Suprapubic skin (tissue), 4 donors: ENCODE data around the gene SLC26A8. TPM values are rescaled to one million over a fixed set of nuclear protein-coding genes. Genes with fewer than 3 reads are reported as not detected.

Source experiments
- DNase-seq, 2 donors: peaks; one replicate each; pipeline ENCODE4 v3.0.0-alpha.2; 2019; ENCODE audit warnings: low spot score in 2 of 2
- H3K27ac ChIP-seq: fragments of 200-600 bp; sonication (generic); one replicate; pipeline ENCODE4 v1.5.1; 2019
- H3K27me3 ChIP-seq: fragments of 200-600 bp; sonication (generic); one replicate; pipeline ENCODE4 v1.5.1; 2019
- H3K36me3 ChIP-seq: fragments of 200-600 bp; sonication (generic); one replicate; pipeline ENCODE4 v1.5.1; 2019
- H3K4me1 ChIP-seq: fragments of 200-600 bp; sonication (generic); one replicate; pipeline ENCODE4 v1.5.1; 2019
- H3K4me3 ChIP-seq: fragments of 200-600 bp; sonication (generic); one replicate; pipeline ENCODE4 v1.5.1; 2019; ENCODE audit warnings: mild to moderate bottlenecking
- H3K9me3 ChIP-seq: fragments of 200-600 bp; sonication (generic); one replicate; pipeline ENCODE4 v1.5.1; 2019
- EP300 ChIP-seq: sonication (generic); formaldehyde crosslinking; IDR thresholded peaks from one replicate; pipeline ENCODE4 v1.6.1; 2017; ENCODE audit warnings: antibody characterized with exemption
- POLR2A ChIP-seq, 2 donors: fragments of 450-650 bp; IDR thresholded peaks; one replicate each; pipeline ENCODE4 v1.6.1; 2017; ENCODE audit warnings: antibody characterized with exemption in 2 of 2, mild to moderate bottlenecking in 2 of 2, moderate library complexity in 2 of 2
- POLR2AphosphoS5 ChIP-seq, 3 donors: sonication (generic); formaldehyde crosslinking; IDR thresholded peaks; one replicate each; pipeline ENCODE4 v1.6.1; 2017; ENCODE audit warnings: antibody characterized with exemption in 3 of 3
- WGBS: methylation state at CpG from one replicate; pipeline ENCODE4 v1.1.5; 2018; 5-methylcytosine and 5-hydroxymethylcytosine counted together
- total RNA-seq, 4 donors: library from RNA; depleted of rRNA; stranded (reverse); fragments of >200 nt; gene quantifications; one replicate each; pipeline ENCODE4 v1.1.0, GENCODE V29; 2016
- TF ChIP-seq, protein P1 (sequence below), 2 donors: fragments of 200-600 bp in 1 of 2; fragments of 450-650 bp in 1 of 2; sonication (generic) in 1 of 2; IDR thresholded peaks; one replicate each; pipeline ENCODE4 v1.5.1; 2016 to 2019; ENCODE audit warnings: antibody characterized with exemption in 2 of 2, mild to moderate bottlenecking in 1 of 2, moderate library complexity in 1 of 2

The SLC26A8 gene
- total RNA-seq, 4 donors from 2014 or later, result not detected

DNA sequence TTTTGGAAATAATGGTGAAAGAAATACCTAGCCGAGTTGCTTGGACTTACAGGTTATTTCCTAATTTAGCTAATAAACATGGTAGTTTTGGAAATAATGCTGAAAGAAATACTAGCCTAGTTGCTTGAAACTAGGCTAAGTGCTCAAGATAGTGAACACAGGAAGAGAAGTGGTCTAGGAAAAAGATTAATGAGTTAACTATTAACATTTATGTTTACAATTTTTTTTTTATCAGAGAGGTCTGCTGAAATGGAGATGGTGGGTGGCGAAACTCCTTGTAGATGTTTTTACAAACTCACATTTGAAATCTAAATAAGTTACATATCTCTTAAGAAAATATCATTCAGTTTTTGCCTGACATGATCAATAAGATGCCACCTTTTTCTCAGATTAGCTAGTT lies 42.4 kb upstream of the SLC26A8 start:
- Histone ChIP-seq H3K36me3 (no peaks in the 10 kb centered on the region), H3K27ac (no peak overlapping the region), H3K27me3 (no peaks in the 10 kb centered on the region), H3K9me3 (no peaks in the 10 kb centered on the region), H3K4me3 (no peak overlapping the region), H3K4me1 (peaks cover 49% of the 10 kb centered on the region)
- 91% methylated on average over 2 of the region's 2 CpGs for WGBS
- TF ChIP-seq, protein P1, sequence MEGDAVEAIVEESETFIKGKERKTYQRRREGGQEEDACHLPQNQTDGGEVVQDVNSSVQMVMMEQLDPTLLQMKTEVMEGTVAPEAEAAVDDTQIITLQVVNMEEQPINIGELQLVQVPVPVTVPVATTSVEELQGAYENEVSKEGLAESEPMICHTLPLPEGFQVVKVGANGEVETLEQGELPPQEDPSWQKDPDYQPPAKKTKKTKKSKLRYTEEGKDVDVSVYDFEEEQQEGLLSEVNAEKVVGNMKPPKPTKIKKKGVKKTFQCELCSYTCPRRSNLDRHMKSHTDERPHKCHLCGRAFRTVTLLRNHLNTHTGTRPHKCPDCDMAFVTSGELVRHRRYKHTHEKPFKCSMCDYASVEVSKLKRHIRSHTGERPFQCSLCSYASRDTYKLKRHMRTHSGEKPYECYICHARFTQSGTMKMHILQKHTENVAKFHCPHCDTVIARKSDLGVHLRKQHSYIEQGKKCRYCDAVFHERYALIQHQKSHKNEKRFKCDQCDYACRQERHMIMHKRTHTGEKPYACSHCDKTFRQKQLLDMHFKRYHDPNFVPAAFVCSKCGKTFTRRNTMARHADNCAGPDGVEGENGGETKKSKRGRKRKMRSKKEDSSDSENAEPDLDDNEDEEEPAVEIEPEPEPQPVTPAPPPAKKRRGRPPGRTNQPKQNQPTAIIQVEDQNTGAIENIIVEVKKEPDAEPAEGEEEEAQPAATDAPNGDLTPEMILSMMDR (IDR thresholded peaks at IDR 0.05), result no peak
- TF ChIP-seq POLR2AphosphoS5 (IDR thresholded peaks at IDR 0.05), result no peak
- no peak for TF ChIP-seq EP300
- no peak for TF ChIP-seq POLR2A (IDR thresholded peaks at IDR 0.05)
- DNase-seq, result no peak

DNA sequence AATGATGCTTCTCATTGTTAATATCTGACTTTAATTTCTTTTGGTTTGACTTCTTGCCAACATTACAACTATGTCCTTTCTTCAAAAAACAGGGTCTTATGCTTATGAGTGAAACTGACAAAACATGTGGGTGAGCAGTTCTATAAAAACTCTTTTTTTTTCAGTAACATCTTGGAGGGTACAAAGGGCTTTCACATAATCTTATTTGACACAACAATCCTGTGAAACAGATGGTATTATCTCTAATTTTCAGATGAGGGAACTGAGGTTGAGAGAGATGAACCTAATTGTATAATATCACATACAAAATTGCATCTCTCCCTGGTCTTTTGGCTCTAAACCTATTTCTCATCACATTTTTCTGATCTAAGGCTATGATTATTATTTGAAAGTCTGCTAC lies 41.5 kb upstream of the SLC26A8 start:
- H3K27me3 ChIP-seq, result no peaks in the 10 kb centered on the region
- TF ChIP-seq, protein P1 (IDR thresholded peaks at IDR 0.05), result no peak
- TF ChIP-seq POLR2AphosphoS5 (IDR thresholded peaks at IDR 0.05), result no peak
- no peak for TF ChIP-seq POLR2A (IDR thresholded peaks at IDR 0.05)
- TF ChIP-seq EP300, result no peak
- H3K36me3 ChIP-seq, result no peaks in the 10 kb centered on the region
- no peak overlapping the region for H3K4me3 ChIP-seq
- H3K27ac ChIP-seq, result no peak overlapping the region
- no peaks in the 10 kb centered on the region for H3K9me3 ChIP-seq
- DNase-seq, result no peak
- peaks cover 49% of the 10 kb centered on the region for H3K4me1 ChIP-seq

DNA sequence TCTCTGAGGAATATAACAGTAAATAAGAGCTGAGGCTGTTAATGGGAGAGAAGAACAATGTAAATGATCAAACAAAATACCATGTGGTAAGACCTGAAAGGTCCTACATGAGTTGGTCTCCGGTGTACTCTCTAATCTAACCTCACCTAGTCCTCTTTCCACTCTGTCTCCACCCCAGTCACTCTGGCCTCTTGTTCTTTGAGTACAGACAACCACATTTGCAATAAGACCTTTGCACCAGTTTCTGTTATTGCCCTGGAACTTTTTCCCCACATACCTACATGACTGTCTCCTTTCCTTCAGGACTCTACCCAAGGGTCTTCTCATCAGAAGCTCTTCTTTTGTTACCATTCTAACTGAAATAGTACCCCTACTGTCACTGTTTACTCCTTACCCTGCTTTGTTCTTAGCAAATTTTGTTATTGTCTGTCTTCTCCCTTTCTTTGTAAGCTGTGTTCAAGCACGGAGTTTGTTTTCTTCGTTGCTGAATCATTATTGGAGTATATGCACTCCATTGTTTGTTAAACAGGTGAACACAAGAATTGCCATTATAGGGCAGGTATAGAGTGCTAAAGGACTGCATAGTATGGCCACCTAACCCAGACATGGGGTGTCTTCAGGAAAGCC lies 40.4 kb upstream of the SLC26A8 start:
- peaks cover 9% of the 10 kb centered on the region for H3K36me3 ChIP-seq
- H3K27me3 ChIP-seq, result no peaks in the 10 kb centered on the region
- no peak overlapping the region for H3K4me3 ChIP-seq
- no peak overlapping the region for H3K27ac ChIP-seq
- H3K4me1 ChIP-seq, result peaks cover 49% of the 10 kb centered on the region
- no peak for DNase-seq
- no peaks in the 10 kb centered on the region for H3K9me3 ChIP-seq
- TF ChIP-seq POLR2AphosphoS5 (IDR thresholded peaks at IDR 0.05) (no peak), EP300 (no peak), POLR2A (IDR thresholded peaks at IDR 0.05) (no peak)
- TF ChIP-seq, protein P1 (IDR thresholded peaks at IDR 0.05), result no peak
- 79% methylated on average over 3 of the region's 3 CpGs for WGBS

DNA sequence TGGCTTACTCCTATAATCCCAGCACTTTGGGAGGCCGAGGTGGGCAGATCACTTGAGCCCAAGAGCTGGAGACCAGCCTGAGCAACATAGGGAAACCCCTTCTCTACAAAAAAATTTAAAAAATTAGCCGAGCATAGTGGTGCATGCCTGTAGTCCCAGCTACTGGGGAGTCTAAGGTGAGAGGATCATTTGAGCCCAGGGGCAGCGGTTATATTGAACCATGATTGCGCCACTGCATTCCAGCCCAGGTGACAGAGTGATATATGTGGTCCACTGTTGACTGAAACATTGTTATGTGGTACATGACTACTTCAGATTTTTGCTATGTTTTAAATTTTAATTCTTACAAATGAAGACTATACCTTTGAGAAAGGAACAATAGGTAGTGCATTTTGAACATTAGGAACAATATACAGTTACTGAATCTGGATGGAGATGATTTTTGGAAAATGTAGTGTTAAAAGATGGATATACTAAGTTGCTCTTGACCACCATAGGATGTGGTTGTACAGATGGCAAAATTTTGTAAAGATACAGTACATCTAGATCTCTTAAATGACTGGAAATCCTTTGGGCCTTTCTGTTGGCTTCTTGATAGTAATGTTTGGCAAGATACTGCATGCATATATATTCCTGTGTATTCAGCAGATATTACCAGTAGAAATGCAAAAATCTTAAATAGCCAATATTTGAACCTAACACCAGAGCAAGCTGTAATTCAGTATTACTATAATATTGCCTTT lies 39.0 kb upstream of the SLC26A8 start:
- WGBS, result 95% methylated on average over 4 of the region's 4 CpGs
- no peak for TF ChIP-seq POLR2AphosphoS5 (IDR thresholded peaks at IDR 0.05)

DNA sequence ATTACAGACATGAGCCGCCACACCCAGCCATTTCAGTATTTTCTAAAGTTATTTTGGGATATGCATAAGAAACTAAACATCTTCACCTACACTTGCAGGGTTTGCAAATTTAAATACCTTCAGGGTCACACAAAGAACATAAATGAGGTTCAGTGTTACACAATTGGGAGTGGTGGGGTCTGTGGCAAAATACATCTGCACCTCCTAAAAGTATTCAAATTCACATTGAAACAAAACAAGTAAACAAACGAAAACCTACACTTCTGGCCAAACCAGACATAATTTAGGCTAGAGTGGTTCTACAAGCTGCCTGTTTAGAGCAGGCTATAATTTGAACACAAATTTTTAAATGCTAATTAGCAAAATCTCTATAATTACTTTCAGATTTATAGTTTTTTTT lies 37.8 kb upstream of the SLC26A8 start:
- no peak overlapping the region for H3K27ac ChIP-seq
- H3K4me1 ChIP-seq, result peaks cover 31% of the 10 kb centered on the region
- no peak overlapping the region for H3K4me3 ChIP-seq
- WGBS, result 85% methylated on average over 2 of the region's 2 CpGs
- H3K27me3 ChIP-seq, result no peaks in the 10 kb centered on the region
- peaks cover 16% of the 10 kb centered on the region for H3K36me3 ChIP-seq
- TF ChIP-seq POLR2A (IDR thresholded peaks at IDR 0.05), result no peak
- no peaks in the 10 kb centered on the region for H3K9me3 ChIP-seq
- DNase-seq, result no peak

More for the DNA sequence above, 39.0 kb upstream of the SLC26A8 start:
- Histone ChIP-seq H3K4me3 (no peak overlapping the region), H3K27ac (no peak overlapping the region), H3K4me1 (peaks cover 38% of the 10 kb centered on the region), H3K27me3 (no peaks in the 10 kb centered on the region), H3K36me3 (peaks cover 16% of the 10 kb centered on the region), H3K9me3 (no peaks in the 10 kb centered on the region)
- no peak for DNase-seq

DNA sequence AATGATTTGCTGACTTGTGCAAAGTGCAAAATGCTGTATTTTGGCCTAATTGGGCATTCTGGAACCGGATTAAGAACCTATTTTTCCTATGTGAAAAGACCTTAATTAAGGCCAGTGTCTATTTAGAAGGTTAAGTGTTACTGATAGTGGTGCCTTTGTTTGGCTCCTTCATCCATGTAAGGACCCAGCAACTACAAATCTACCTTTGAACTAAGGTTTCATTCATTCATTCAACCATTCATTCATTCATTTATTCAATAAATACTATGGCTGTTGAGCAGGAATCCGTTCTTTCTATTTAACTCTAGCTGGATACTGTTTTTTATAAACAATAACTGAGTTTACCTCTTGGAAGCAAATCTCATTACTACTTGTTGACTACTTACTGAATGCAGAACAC lies 36.8 kb upstream of the SLC26A8 start:
- peaks cover 30% of the 10 kb centered on the region for H3K4me1 ChIP-seq
- no peak for DNase-seq
- H3K27ac ChIP-seq, result no peak overlapping the region
- no peaks in the 10 kb centered on the region for H3K9me3 ChIP-seq
- no peak overlapping the region for H3K4me3 ChIP-seq
- WGBS, result 50% methylated on average over 2 of the region's 2 CpGs
- no peaks in the 10 kb centered on the region for H3K27me3 ChIP-seq
- peaks cover 16% of the 10 kb centered on the region for H3K36me3 ChIP-seq
- TF ChIP-seq POLR2A (IDR thresholded peaks at IDR 0.05) (no peak), EP300 (no peak), POLR2AphosphoS5 (IDR thresholded peaks at IDR 0.05) (no peak)
- TF ChIP-seq, protein P1 (IDR thresholded peaks at IDR 0.05), result no peak
